Mesodermal cell (in vitro differentiated cells): Measurements from ENCODE around the gene NPSR1.
"Not testable (repeated sequence)": the region's sequence is repeated elsewhere in the genome, so short reads cannot be mapped to it uniquely, and the experiment has no call there.

Experiments used
- H3K27ac ChIP-seq: 2 replicates; pipeline ENCODE4 v1.7.0; 2013; ENCODE audit warnings: mild to moderate bottlenecking, low read depth, low read length, moderate library complexity; ENCODE audit not compliant: severe bottlenecking
- H3K36me3 ChIP-seq: 2 replicates; pipeline ENCODE4 v1.7.1; 2013; ENCODE audit warnings: mild to moderate bottlenecking, low read length, moderate library complexity; ENCODE audit not compliant: control insufficient read depth, insufficient read depth
- H3K4me1 ChIP-seq: one replicate; pipeline ENCODE4 v1.7.1; 2013; ENCODE audit warnings: mild to moderate bottlenecking, low read length; ENCODE audit not compliant: insufficient read depth, control insufficient read depth, poor library complexity, severe bottlenecking
- H3K4me3 ChIP-seq: 2 replicates; pipeline ENCODE4 v1.7.0; 2013; ENCODE audit warnings: low read length, control low read depth, mild to moderate bottlenecking; ENCODE audit not compliant: insufficient read depth, poor library complexity, severe bottlenecking; ENCODE audit errors: extremely low read depth
- H3K9me3 ChIP-seq: 2 replicates; pipeline ENCODE4 v1.7.1; 2013; ENCODE audit warnings: mild to moderate bottlenecking, low read length, moderate library complexity; ENCODE audit not compliant: control insufficient read depth
- WGBS, 2 experiments: methylation state at CpG; one replicate each; pipeline ENCODE4 v1.1.5; 2013; ENCODE audit warnings: missing lambda C conversion rate in 2 of 2; ENCODE audit not compliant: insufficient coverage in 2 of 2; 5-methylcytosine and 5-hydroxymethylcytosine counted together

Gene NPSR1

GRCh38 chr7:34806831-34807230 is 148.8 kb downstream of the NPSR1 start:
- no peak overlapping the region for H3K4me3 ChIP-seq
- no peaks in the 10 kb centered on the region for H3K36me3 ChIP-seq
- no CpG with 5 or more reads among the region's 2 CpGs for WGBS, 2 experiments
- no peaks in the 10 kb centered on the region for H3K4me1 ChIP-seq
- no peaks in the 10 kb centered on the region for H3K9me3 ChIP-seq
- H3K27ac ChIP-seq = no peak overlapping the region

DNA sequence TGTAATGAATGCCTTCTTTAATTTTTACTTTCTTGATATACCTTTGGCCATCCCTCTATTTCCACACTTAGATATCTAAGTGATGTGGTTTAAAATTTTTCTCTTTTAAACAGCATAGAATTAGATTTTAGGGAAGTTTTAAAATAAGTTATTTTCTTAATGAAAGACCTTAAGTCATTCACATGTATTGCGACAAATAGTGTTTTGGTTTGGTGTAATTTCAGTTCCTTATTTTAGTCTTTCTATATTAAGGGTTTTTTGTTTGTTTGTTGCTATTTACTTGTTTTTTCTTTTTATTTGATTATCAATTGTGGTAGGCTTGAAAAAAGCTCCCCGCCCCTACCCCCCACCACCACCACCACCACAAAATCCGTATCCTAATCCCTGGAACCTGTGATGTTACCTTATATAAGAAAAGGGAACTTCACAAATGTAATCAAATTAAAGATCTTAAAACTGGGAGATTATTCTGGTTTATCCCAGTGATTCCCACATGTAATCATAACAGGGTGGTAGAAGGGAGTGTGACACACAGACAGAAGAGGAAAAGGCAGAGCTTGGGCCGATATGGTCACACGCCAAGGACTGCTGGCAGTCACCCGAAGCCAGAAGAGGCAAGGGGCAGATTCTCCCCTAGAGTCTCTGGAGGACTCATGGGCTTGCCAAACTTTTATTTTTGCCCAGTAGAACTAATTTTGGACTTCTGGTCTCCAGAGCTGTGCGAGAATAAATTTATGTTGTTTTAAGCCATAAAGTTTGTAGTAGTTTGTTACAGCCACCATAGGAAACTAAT is 149.7 kb downstream of the NPSR1 start:
- Histone ChIP-seq H3K4me3 (no peak overlapping the region), H3K9me3 (no peaks in the 10 kb centered on the region), H3K4me1 (no peaks in the 10 kb centered on the region), H3K36me3 (no peaks in the 10 kb centered on the region), H3K27ac (no peak overlapping the region)
- WGBS, 2 experiments = 87 to 92% methylated on average over 2 to 3 of the region's 7 CpGs

DNA sequence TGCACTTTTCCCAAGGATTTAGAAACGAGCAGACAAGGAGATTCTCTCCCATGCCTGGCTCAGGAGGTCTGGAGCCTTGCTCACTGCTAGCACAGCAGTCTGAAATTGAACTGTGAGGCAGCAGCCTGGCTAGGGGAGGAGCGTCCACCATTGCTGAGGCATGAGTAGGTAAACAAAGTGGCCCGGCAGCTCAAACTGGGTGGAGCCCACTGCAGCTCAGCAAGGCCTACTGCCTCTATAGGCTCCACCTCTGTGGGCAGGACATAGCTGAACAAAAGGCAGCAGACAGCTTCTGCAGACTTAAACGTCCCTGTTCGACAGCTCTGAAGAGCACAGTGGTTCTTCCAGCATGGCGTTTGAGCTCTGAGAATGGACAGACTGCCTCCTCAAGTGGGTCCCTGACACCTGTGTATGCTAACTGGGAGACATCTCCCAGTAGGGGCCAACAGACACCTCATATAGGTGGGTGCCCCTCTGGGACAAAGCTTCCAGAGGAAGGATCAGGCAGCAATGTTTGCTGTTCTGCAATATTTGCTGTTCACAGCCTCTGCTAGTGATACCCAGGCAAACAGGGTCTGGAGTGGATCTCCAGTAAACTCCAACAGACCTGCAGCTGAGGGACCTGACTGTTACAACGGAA is 156.3 kb downstream of the NPSR1 start:
- not testable (repeated sequence) for H3K9me3 ChIP-seq

GRCh38 chr7:34821932-34822558 is 164.0 kb downstream of the NPSR1 start:
- WGBS, 2 experiments = 94 to 95% methylated on average over 14 of the region's 16 CpGs
- Histone ChIP-seq H3K27ac (no peak overlapping the region), H3K36me3 (no peaks in the 10 kb centered on the region), H3K4me3 (no peak overlapping the region), H3K9me3 (no peaks in the 10 kb centered on the region), H3K4me1 (no peaks in the 10 kb centered on the region)

More for the DNA sequence above, 156.3 kb downstream of the NPSR1 start:
- not testable (repeated sequence) for H3K4me3 ChIP-seq, H3K27ac ChIP-seq, H3K4me1 ChIP-seq, H3K36me3 ChIP-seq
- WGBS, 2 experiments = 78 to 83% methylated on average over 5 to 6 of the region's 7 CpGs

- Histone ChIP-seq H3K4me3 (no peak overlapping the region), H3K4me1 (no peaks in the 10 kb centered on the region), H3K27ac (no peak overlapping the region), H3K36me3 (no peaks in the 10 kb centered on the region), H3K9me3 (no peaks in the 10 kb centered on the region)
- 90 to 96% methylated on average over 2 of the region's 7 CpGs for WGBS, 2 experiments
Observed at GRCh38 chr7:34823650-34824258, 165.7 kb downstream of the NPSR1 start.

DNA sequence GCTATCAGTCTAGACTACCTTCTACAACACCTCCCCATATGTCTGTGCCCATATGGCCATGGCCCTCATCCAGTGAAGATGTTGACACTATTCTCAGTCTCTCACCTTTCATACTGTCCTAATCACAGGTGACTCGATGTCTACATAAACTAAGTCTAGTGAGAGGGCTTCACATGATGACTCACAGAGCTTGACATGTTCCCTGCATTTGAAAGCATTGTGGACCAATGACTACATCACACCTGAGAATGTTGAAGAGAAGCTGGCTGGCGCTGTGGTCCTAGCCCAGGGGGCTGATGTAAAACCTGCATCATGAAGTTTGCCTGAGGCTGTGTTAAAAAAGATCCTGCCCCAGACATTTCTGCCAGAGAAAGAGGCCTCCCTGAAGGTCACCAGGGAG is 167.2 kb downstream of the NPSR1 start:
- Histone ChIP-seq H3K4me1 (no peaks in the 10 kb centered on the region), H3K9me3 (no peaks in the 10 kb centered on the region), H3K27ac (no peak overlapping the region), H3K36me3 (no peaks in the 10 kb centered on the region), H3K4me3 (no peak overlapping the region)
- 95 to 100% methylated on average over 2 of the region's 2 CpGs for WGBS, 2 experiments

DNA sequence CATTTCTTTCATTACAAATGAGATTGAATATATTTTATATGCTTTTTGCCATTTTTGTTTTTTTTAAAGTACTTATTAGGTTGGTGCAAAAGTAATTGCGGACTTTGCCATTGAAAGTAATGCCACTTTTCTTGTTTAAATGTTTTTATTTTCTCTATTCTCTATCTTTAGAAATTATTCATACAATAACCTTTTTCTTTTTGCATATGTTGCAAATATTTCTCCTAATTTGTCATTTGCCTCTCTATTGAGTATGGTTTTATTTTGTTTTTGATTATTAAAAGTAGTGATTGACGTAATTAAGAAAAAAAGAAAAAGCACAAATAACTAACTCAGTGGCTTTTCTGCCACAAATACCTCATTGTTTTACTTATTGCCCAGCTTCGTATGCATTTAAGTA is 172.4 kb downstream of the NPSR1 start:
- H3K36me3 ChIP-seq = no peaks in the 10 kb centered on the region
- no peaks in the 10 kb centered on the region for H3K9me3 ChIP-seq
- no peak overlapping the region for H3K27ac ChIP-seq
- WGBS, 2 experiments = 80 to 100% methylated on average over 1 of the region's 3 CpGs
- no peak overlapping the region for H3K4me3 ChIP-seq
- H3K4me1 ChIP-seq = no peaks in the 10 kb centered on the region

DNA sequence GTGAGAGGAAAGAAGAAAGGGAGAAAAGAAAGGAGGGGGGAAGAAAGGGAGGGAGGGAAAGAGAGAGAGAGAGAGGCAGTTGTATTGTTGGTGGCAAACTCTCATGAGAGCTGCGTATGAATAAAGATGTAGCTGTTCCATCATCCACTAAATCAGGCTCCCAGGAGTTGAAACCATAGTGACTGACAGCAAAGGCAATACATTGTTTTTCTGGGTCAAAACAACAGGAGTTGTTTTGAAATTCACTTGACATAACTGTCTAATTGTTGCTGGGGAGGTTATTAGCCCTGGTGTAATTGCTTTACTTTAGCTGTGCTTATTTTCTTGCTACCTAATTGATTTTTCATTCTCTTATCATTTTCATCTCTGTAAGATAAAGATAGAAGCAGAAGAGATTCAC is 173.4 kb downstream of the NPSR1 start:
- 90 to 100% methylated on average over 1 of the region's 1 CpG for WGBS, 2 experiments
- H3K4me3 ChIP-seq = no peak overlapping the region
- H3K4me1 ChIP-seq = no peaks in the 10 kb centered on the region
- H3K27ac ChIP-seq = no peak overlapping the region
- no peaks in the 10 kb centered on the region for H3K9me3 ChIP-seq
- no peaks in the 10 kb centered on the region for H3K36me3 ChIP-seq

DNA sequence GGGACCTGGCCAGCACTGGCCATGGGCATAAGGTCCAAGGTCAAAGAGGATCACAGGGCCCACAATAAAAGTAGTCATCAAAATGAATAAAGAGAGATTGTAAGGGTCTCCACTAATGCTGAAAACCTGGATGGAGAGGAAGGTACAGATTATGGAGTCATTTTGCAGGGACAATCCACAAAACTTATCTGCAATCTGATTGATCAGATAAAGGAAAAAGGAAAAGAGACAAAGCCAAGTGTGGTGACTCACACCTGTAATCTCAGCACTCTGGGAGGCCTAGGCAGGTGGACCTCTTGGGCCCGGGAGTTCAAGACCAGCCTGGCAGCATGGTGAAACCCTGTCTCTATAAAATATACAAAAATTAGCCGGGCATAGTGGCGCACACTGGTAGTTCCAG is 174.0 kb downstream of the NPSR1 start:
- H3K4me3 ChIP-seq = no peak overlapping the region
- no peaks in the 10 kb centered on the region for H3K4me1 ChIP-seq
- H3K36me3 ChIP-seq = no peaks in the 10 kb centered on the region
- H3K27ac ChIP-seq = no peak overlapping the region
- WGBS, 2 experiments = 92 to 100% methylated on average over 1 to 2 of the region's 3 CpGs
- H3K9me3 ChIP-seq = no peaks in the 10 kb centered on the region

DNA sequence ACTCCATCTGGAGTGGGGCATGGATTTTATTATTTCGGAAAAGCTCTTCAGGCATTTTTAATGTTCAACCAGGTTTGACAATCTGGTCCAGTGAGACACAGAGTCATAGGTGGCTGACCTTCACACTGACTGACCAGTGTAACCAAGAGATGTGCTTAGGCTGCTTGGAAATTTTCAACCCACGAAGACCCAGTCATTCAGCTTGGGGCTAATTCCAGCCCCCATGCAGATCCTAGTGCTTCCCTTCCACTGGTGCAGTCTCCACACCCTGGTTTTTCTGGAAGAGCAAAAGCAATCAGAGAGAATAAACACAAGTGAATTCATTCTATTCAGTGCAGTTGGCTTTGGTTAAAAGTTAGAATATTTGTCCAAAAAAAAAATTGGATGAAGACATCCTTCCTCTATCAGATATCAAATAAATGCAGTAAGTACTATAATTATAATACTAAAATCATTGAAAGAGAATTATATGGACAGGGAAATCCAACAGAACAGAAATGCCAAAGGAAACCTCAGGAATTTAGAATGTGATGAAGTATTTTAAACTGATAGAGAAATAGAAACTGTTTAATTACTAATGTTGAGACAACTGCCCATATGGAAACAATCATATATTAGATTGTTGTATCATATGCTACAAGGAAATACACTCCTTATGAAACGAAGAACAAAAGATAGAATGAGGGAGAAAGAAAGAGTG is 178.0 kb downstream of the NPSR1 start:
- H3K9me3 ChIP-seq = no peaks in the 10 kb centered on the region
- WGBS, 2 experiments = 88 to 96% methylated on average over 2 to 3 of the region's 3 CpGs
- no peak overlapping the region for H3K4me3 ChIP-seq
- no peak overlapping the region for H3K27ac ChIP-seq
- no peaks in the 10 kb centered on the region for H3K4me1 ChIP-seq
- no peaks in the 10 kb centered on the region for H3K36me3 ChIP-seq
